A673 (cell line): ENCODE results near the gene CYBRD1. TPM values are rescaled to one million over a fixed set of nuclear protein-coding genes. Genes with fewer than 3 reads are reported as not detected.

Source experiments
- BruUV-seq: library from RNA; stranded (reverse); fragments of 400-500 nt; replicated peaks from 2 replicates; lab custom pipeline; 2021; lab: Mats Ljungman, UMichigan
- CTCF ChIA-PET: fragments of 300-600 bp; sonication (Branson Sonifier 250); formaldehyde crosslinking; loops from one replicate; lab custom pipeline; 2022; ENCODE audit warnings: antibody characterized with exemption; lab: Charles Lee
- POLR2A ChIA-PET: fragments of 300-600 bp; sonication (Branson Sonifier 250); formaldehyde crosslinking; loops from one replicate; lab custom pipeline; 2022; ENCODE audit warnings: antibody characterized with exemption; ENCODE audit not compliant: low non-redundant PET; lab: Charles Lee
- DNase-seq: peaks from one replicate; pipeline ENCODE4 v3.0.0-alpha.2; 2015; ENCODE audit warnings: low spot score
- H3K27ac ChIP-seq: fragments of 200-600 bp; sonication (generic); 2 replicates; pipeline ENCODE4 v1.5.1; 2016; ENCODE audit warnings: mixed run types, low read depth, mild to moderate bottlenecking, mixed read lengths, antibody characterized with exemption, low read length; ENCODE audit not compliant: poor library complexity, severe bottlenecking
- H3K27me3 ChIP-seq: fragments of 200-600 bp; sonication (generic); replicated peaks from 2 replicates; pipeline ENCODE4 v1.6.1; 2017; ENCODE audit warnings: mixed run types, low read depth, mild to moderate bottlenecking, mixed read lengths, antibody characterized with exemption, low read length; ENCODE audit not compliant: insufficient read depth, poor library complexity
- H3K36me3 ChIP-seq: fragments of 200-600 bp; sonication (generic); 2 replicates; pipeline ENCODE4 v1.6.1; 2016; ENCODE audit warnings: mixed run types, mild to moderate bottlenecking, mixed read lengths, antibody characterized with exemption, low read length; ENCODE audit not compliant: insufficient read depth, poor library complexity, severe bottlenecking
- H3K4me1 ChIP-seq: fragments of 200-600 bp; sonication (generic); 2 replicates; pipeline ENCODE4 v1.6.1; 2017; ENCODE audit warnings: mixed run types, mild to moderate bottlenecking, mixed read lengths, antibody characterized with exemption, low read length; ENCODE audit not compliant: insufficient read depth, poor library complexity, severe bottlenecking
- H3K4me3 ChIP-seq: fragments of 200-600 bp; sonication (generic); 2 replicates; pipeline ENCODE4 v1.5.1; 2016; ENCODE audit warnings: low read depth, mixed run types, mild to moderate bottlenecking, mixed read lengths, low read length; ENCODE audit not compliant: poor library complexity, severe bottlenecking
- H3K9me3 ChIP-seq: fragments of 200-600 bp; sonication (generic); 2 replicates; pipeline ENCODE4 v1.6.1; 2016; ENCODE audit warnings: mixed run types, low read depth, mild to moderate bottlenecking, mixed read lengths, antibody characterized with exemption, low read length; ENCODE audit not compliant: poor library complexity, severe bottlenecking
- EZH2 ChIP-seq: fragments of 200-600 bp; sonication (generic); IDR thresholded peaks from 2 replicates; pipeline ENCODE4 v1.6.1; 2017; ENCODE audit warnings: borderline replicate concordance, low read depth, mild to moderate bottlenecking, mixed read lengths, antibody characterized with exemption, low read length; ENCODE audit not compliant: poor library complexity, severe bottlenecking
- intact Hi-C: fragments of 100-400 bp; cut with micrococcal nuclease; formaldehyde crosslinking; loops from one replicate; pipeline ENCODE4 v1.10.0; 2022; ENCODE audit not compliant: unreplicated experiment
- total RNA-seq: library from RNA; stranded (reverse); gene quantifications from 2 replicates; pipeline ENCODE4 v1.2.3, GENCODE V29; 2021
- TF ChIP-seq, protein P1 (sequence below): fragments of 300-800, 200-600 bp; sonication (generic); conservative IDR thresholded peaks from 2 replicates; pipeline ENCODE4 v1.5.1; 2017; ENCODE audit warnings: low read depth, mild to moderate bottlenecking, antibody characterized with exemption, low read length, moderate library complexity, mixed read lengths

Gene CYBRD1
- total RNA-seq, 1 experiment from 2014 or later, result 7.3 TPM

DNA sequence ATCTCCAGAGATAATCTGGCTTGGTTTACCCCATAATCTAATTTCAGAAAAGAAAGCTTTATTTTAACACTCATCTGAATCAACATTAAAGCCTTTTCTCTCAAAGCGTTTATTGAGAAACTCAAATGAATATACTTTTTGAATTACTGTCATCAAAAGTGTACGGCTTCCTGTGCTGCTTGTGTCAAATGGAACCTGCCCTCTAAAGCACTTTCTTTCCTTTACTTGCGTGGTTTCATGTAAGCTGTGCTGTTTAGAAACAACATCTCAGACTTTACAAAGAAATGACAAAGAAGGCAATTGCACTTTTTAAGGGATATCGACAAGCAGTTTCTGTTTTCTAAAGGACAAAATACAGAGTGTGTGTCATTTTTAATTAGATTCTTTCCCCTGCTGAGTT lies 35.1 kb downstream of the CYBRD1 start:
- CTCF ChIA-PET, result no interaction called here
- Histone ChIP-seq H3K4me3 (peak overlapping the region; percentile 21), H3K36me3 (no peaks in the 10 kb centered on the region), H3K4me1 (peaks cover 22% of the 10 kb centered on the region), H3K27me3 (no peaks in the 10 kb centered on the region), H3K9me3 (no peaks in the 10 kb centered on the region), H3K27ac (no peak overlapping the region)
- TF ChIP-seq, protein P1, sequence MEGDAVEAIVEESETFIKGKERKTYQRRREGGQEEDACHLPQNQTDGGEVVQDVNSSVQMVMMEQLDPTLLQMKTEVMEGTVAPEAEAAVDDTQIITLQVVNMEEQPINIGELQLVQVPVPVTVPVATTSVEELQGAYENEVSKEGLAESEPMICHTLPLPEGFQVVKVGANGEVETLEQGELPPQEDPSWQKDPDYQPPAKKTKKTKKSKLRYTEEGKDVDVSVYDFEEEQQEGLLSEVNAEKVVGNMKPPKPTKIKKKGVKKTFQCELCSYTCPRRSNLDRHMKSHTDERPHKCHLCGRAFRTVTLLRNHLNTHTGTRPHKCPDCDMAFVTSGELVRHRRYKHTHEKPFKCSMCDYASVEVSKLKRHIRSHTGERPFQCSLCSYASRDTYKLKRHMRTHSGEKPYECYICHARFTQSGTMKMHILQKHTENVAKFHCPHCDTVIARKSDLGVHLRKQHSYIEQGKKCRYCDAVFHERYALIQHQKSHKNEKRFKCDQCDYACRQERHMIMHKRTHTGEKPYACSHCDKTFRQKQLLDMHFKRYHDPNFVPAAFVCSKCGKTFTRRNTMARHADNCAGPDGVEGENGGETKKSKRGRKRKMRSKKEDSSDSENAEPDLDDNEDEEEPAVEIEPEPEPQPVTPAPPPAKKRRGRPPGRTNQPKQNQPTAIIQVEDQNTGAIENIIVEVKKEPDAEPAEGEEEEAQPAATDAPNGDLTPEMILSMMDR, result no peak
- no peak for TF ChIP-seq EZH2
- BruUV-seq, result no TSS peak
- intact Hi-C loops, result no loop called here
- DNase-seq, result peak; percentile 19
- POLR2A ChIA-PET, result no interaction called here

GRCh38 chr2:171563301-171563700 lies 41.0 kb downstream of the CYBRD1 start:
- no peaks in the 10 kb centered on the region for H3K36me3 ChIP-seq
- BruUV-seq, result no TSS peak
- intact Hi-C loops, result no loop called here
- no peaks in the 10 kb centered on the region for H3K27me3 ChIP-seq
- ChIA-PET CTCF (no interaction called here), POLR2A (no interaction called here)
- no peak overlapping the region for H3K27ac ChIP-seq
- H3K9me3 ChIP-seq, result no peaks in the 10 kb centered on the region
- no peak for DNase-seq
- H3K4me1 ChIP-seq, result no peaks in the 10 kb centered on the region
- TF ChIP-seq, protein P1, result no peak
- TF ChIP-seq EZH2, result no peak
- no peak overlapping the region for H3K4me3 ChIP-seq

DNA sequence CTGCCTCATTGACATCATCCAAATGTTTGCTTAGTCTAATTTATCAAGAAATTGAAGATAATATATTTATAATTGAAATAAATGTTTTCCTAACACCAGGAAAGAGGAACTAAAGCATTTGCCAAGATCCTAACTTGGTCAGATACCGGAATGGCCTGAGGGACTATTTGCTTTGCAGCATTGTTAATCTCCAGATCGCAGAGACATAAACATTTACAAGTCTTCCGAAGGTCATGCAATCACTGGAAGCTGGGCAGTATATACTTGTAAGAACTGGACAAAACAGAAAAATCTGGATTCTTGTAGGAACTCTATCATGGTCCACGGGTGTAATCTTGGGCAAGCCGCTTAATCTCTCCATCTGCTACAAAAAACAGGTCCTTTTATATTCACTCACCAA lies 42.2 kb downstream of the CYBRD1 start:
- no peak for DNase-seq
- H3K27ac ChIP-seq, result no peak overlapping the region

More for the DNA sequence above, 42.2 kb downstream of the CYBRD1 start:
- BruUV-seq, result no TSS peak
- Histone ChIP-seq H3K27me3 (no peaks in the 10 kb centered on the region), H3K4me3 (no peak overlapping the region), H3K9me3 (no peaks in the 10 kb centered on the region), H3K4me1 (no peaks in the 10 kb centered on the region), H3K36me3 (no peaks in the 10 kb centered on the region)
- intact Hi-C loops, result no loop called here
- no peak for TF ChIP-seq EZH2
- TF ChIP-seq, protein P1, result no peak
- CTCF ChIA-PET, result interaction anchor here (0.6 kb wide), 1 partner anchor 591 kb away, joined by 6 read pairs; no protein-coding TSS in a partner anchor
- POLR2A ChIA-PET, result no interaction called here
